Upper lobe of left lung (tissue), 6 donors: ENCODE data around the gene HOXC6. TPM values are rescaled to one million over a fixed set of nuclear protein-coding genes. Genes with fewer than 3 reads are reported as not detected.

Source experiments
- ATAC-seq, 2 donors: fragments of 200-7000 bp; cut with Tn5 transposase; one replicate each; pipeline ENCODE4 v1.9.1; 2022; ENCODE audit warnings: mild to moderate bottlenecking in 2 of 2, moderate library complexity in 2 of 2; ENCODE audit not compliant: low FRiP score in 2 of 2
- DNase-seq, 2 donors: peaks; one replicate each; pipeline ENCODE4 v3.0.0-alpha.2; 2019 to 2020
- H3K27ac ChIP-seq, 4 donors: fragments of 200-600 bp; sonication (generic); one replicate each; pipeline ENCODE4 v1.5.1; 2016 to 2019
- H3K27me3 ChIP-seq, 4 donors: fragments of 200-600 bp; sonication (generic); one replicate each; pipeline ENCODE4 v1.5.1; 2017 to 2019
- H3K36me3 ChIP-seq, 4 donors: fragments of 200-600 bp; sonication (generic); one replicate each; pipeline ENCODE4 v1.5.1; 2016 to 2019
- H3K4me1 ChIP-seq, 4 donors: fragments of 200-600 bp; sonication (generic); one replicate each; pipeline ENCODE4 v1.5.1; 2018 to 2019
- H3K4me3 ChIP-seq, 4 donors: fragments of 200-600 bp; sonication (generic); one replicate each; pipeline ENCODE4 v1.5.1; 2017 to 2019; ENCODE audit warnings: mild to moderate bottlenecking in 2 of 4, moderate library complexity in 1 of 4
- H3K9me3 ChIP-seq, 4 donors: fragments of 200-600 bp; sonication (generic); one replicate each; pipeline ENCODE4 v1.5.1; 2018 to 2019
- EP300 ChIP-seq, 4 donors: sonication (generic); formaldehyde crosslinking; IDR thresholded peaks; one replicate each; pipeline ENCODE4 v1.5.1; 2017; ENCODE audit warnings: antibody characterized with exemption in 4 of 4, control low read depth in 2 of 4
- POLR2A ChIP-seq, 4 donors: fragments of 450-650 bp; IDR thresholded peaks; one replicate each; pipeline ENCODE4 v1.5.1; 2016 to 2017; ENCODE audit warnings: antibody characterized with exemption in 4 of 4, mild to moderate bottlenecking in 2 of 4
- POLR2AphosphoS5 ChIP-seq, 2 donors: sonication (generic); formaldehyde crosslinking; IDR thresholded peaks; one replicate each; pipeline ENCODE4 v1.5.1; 2017; ENCODE audit warnings: antibody characterized with exemption in 2 of 2
- WGBS, 2 donors: methylation state at CpG; one replicate each; pipeline ENCODE4 v1.1.5; 2017 to 2018; 5-methylcytosine and 5-hydroxymethylcytosine counted together
- total RNA-seq, 6 donors: library from RNA; depleted of rRNA in 4 of 6; stranded (reverse); fragments of >200 nt in 4 of 6; gene quantifications; one replicate each; pipeline versions ENCODE4 v1.1.0 to v1.2.1, GENCODE V29; 2016 to 2021
- TF ChIP-seq, protein P1 (sequence below), 6 experiments: fragments of 450-650 bp in 4 of 6; fragments of 200-600 bp in 2 of 6; sonication (generic) in 2 of 6; IDR thresholded peaks; one replicate each; pipeline ENCODE4 v1.5.1; 2016 to 2019; ENCODE audit warnings: antibody characterized with exemption in 6 of 6
- donor health status: DM: no; HTN: no; CAD: no; lungs with moderate emphysema.
- donor health status: DM: no; HTN: yes; CAD: no; lungs with severe emphysema.

The HOXC6 gene
- total RNA-seq, 6 donors from 2014 or later, result 0.40 to 0.92 TPM; not detected in 4

- 5 to 6% methylated on average over 21 to 35 of the region's 35 CpGs for WGBS, 2 donors
- no peak for TF ChIP-seq EP300 (IDR thresholded peaks at IDR 0.05)
- no peak for TF ChIP-seq POLR2AphosphoS5 (IDR thresholded peaks at IDR 0.05)
- TF ChIP-seq, protein P1, sequence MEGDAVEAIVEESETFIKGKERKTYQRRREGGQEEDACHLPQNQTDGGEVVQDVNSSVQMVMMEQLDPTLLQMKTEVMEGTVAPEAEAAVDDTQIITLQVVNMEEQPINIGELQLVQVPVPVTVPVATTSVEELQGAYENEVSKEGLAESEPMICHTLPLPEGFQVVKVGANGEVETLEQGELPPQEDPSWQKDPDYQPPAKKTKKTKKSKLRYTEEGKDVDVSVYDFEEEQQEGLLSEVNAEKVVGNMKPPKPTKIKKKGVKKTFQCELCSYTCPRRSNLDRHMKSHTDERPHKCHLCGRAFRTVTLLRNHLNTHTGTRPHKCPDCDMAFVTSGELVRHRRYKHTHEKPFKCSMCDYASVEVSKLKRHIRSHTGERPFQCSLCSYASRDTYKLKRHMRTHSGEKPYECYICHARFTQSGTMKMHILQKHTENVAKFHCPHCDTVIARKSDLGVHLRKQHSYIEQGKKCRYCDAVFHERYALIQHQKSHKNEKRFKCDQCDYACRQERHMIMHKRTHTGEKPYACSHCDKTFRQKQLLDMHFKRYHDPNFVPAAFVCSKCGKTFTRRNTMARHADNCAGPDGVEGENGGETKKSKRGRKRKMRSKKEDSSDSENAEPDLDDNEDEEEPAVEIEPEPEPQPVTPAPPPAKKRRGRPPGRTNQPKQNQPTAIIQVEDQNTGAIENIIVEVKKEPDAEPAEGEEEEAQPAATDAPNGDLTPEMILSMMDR (IDR thresholded peaks at IDR 0.05), result no peak
- TF ChIP-seq POLR2A (IDR thresholded peaks at IDR 0.05), result no peak
- ATAC-seq (peak in 1 of 2 donors; percentile 55), DNase-seq (peak in 1 of 2 donors; percentile 72)
- H3K36me3 ChIP-seq, result no peaks in the 10 kb centered on the region
- peaks cover 24 to 40% (median 33%) of the 10 kb centered on the region in 4 donors for H3K4me1 ChIP-seq
- H3K9me3 ChIP-seq, result no peaks in the 10 kb centered on the region
- peak overlapping the region in 2 of 4 donors; percentile 14 to 30 for H3K4me3 ChIP-seq
- no peak overlapping the region for H3K27ac ChIP-seq
- H3K27me3 ChIP-seq, result peaks cover 3 to 100% (median 60%) of the 10 kb centered on the region in 4 donors
Measured at GRCh38 chr12:53999559-54000115, 28.6 kb upstream of the HOXC6 start.

GRCh38 chr12:54000116-54001114 lies 27.8 kb upstream of the HOXC6 start, which contains the start of gene HOXC9:
Gene HOXC9, plus strand, starts transcription at chr12:54000161. Its CDS starts 28 bp downstream, at chr12:54000189.
- H3K36me3 ChIP-seq, result no peaks in the 10 kb centered on the region
- peak within 1 kb of the TSS in 2 of 4 donors; percentile 14 to 30 for H3K4me3 ChIP-seq
- ATAC-seq (peak in 1 of 2 donors; percentile 55), DNase-seq (peak in 1 of 2 donors; percentile 87)
- H3K9me3 ChIP-seq, result no peaks in the 10 kb centered on the region
- H3K27ac ChIP-seq, result no peak within 1 kb of the TSS
- H3K27me3 ChIP-seq, result peaks cover 3 to 100% (median 58%) of the 10 kb centered on the region in 4 donors
- whole genome bisulfite sequencing, 2 donors, result 6 to 7% methylated on average over 27 to 79 of the region's 87 CpGs
- peaks cover 16 to 32% (median 25%) of the 10 kb centered on the region in 4 donors for H3K4me1 ChIP-seq
- TF ChIP-seq, protein P1 (IDR thresholded peaks at IDR 0.05), result no peak
- TF ChIP-seq EP300 (IDR thresholded peaks at IDR 0.05) (no peak), POLR2A (IDR thresholded peaks at IDR 0.05) (no peak), POLR2AphosphoS5 (IDR thresholded peaks at IDR 0.05) (no peak)

DNA sequence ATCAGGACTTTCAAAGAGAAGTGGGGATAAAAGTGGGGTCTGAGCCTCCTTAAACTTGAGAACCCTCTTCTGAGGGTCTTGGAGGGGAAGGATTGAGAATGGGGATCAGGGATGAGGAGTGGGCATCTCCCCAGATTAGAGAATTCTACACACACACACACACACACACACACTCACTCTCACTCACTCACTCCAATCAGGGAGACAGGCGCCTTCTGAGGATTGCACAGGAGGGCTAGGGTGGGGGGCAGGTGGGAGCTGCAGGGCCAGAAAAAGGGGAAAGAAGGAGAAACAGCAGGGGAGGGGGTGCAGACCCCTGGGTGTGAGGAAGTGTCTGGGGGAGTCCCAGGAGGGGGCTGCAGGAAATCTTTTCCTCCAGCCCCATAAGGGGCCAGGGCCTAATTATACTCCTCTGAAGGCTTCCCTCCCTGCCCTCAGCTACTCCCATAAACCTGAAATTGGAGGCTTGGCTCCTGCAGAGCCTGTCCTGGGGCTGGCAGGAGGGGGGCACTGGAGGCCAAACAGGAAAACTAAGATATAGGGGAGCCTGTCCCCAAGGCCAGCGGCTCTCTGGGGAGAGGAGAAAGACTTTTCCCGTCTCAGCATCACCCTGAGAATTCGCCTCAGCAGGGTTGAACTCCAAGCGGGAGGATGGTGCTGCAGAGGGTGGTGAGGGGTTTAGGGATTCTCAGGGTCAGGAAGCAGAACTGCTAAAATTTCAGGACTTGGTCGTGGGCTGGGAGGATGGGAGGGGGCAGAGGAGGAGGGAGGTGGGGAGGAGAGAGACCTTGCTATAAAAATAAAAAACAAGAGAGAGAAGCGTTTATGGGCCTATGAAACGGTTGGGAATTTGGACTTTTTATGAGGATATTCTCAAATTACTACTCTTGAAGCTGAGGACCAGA lies 26.7 kb upstream of the HOXC6 start:
- no peak for TF ChIP-seq EP300 (IDR thresholded peaks at IDR 0.05)
- no peak for TF ChIP-seq POLR2A (IDR thresholded peaks at IDR 0.05)
- TF ChIP-seq POLR2AphosphoS5 (IDR thresholded peaks at IDR 0.05), result no peak
- TF ChIP-seq, protein P1 (IDR thresholded peaks at IDR 0.05), result no peak
- Histone ChIP-seq H3K27ac (no peak overlapping the region), H3K36me3 (no peaks in the 10 kb centered on the region), H3K9me3 (no peaks in the 10 kb centered on the region), H3K27me3 (peaks cover 3 to 95% (median 58%) of the 10 kb centered on the region in 4 donors), H3K4me1 (peaks cover 14 to 32% (median 23%) of the 10 kb centered on the region in 4 donors), H3K4me3 (no peak overlapping the region)
- DNase-seq (no peak), ATAC-seq (no peak)
- WGBS, 2 donors, result 23% methylated on average over 8 of the region's 8 CpGs

GRCh38 chr12:54002278-54002914 lies 25.8 kb upstream of the HOXC6 start:
- Histone ChIP-seq H3K4me1 (peaks cover 12 to 34% (median 23%) of the 10 kb centered on the region in 4 donors), H3K27ac (no peak overlapping the region), H3K36me3 (no peaks in the 10 kb centered on the region), H3K9me3 (no peaks in the 10 kb centered on the region), H3K27me3 (peaks cover 1 to 95% (median 57%) of the 10 kb centered on the region in 4 donors), H3K4me3 (no peak overlapping the region)
- DNase-seq, result no peak
- ATAC-seq, result no peak
- TF ChIP-seq POLR2AphosphoS5 (IDR thresholded peaks at IDR 0.05) (no peak), EP300 (IDR thresholded peaks at IDR 0.05) (no peak), POLR2A (IDR thresholded peaks at IDR 0.05) (no peak)
- TF ChIP-seq, protein P1 (IDR thresholded peaks at IDR 0.05), result no peak
- WGBS, 2 donors, result 17 to 18% methylated on average over 19 of the region's 19 CpGs
